Measurements from ENCODE around the gene EPHB6.

The EPHB6 gene

GRCh38 chr7:142880876-142881505 is 26.1 kb downstream of the EPHB6 start:
- DNase-seq (ENCODE audit: low read depth), result no peak

- no peak for DNase-seq (ENCODE audit: low read depth)
Observed at GRCh38 chr7:142881586-142882337, 26.9 kb downstream of the EPHB6 start.

GRCh38 chr7:142882338-142882678 is 27.4 kb downstream of the EPHB6 start:
- no peak for DNase-seq (ENCODE audit: low read depth)

- DNase-seq (ENCODE audit: low read depth), result no peak
Observed at GRCh38 chr7:142883145-142883544, 28.3 kb downstream of the EPHB6 start.

GRCh38 chr7:142883571-142884285 is 28.9 kb downstream of the EPHB6 start:
- DNase-seq (ENCODE audit: low read depth), result no peak

- DNase-seq (ENCODE audit: low read depth), result no peak
Observed at GRCh38 chr7:142884286-142884640, 29.4 kb downstream of the EPHB6 start.

GRCh38 chr7:142885311-142886230 is 30.7 kb downstream of the EPHB6 start, which contains the start of gene TRPV6:
Gene TRPV6 (minus strand): TSS chr7:142885745.
- no peak for DNase-seq (ENCODE audit: low read depth)

- DNase-seq (ENCODE audit: low read depth), result no peak
Observed at GRCh38 chr7:142886866-142887265, 32.0 kb downstream of the EPHB6 start.

GRCh38 chr7:142887282-142888015 is 32.6 kb downstream of the EPHB6 start:
- no peak for DNase-seq (ENCODE audit: low read depth)

GRCh38 chr7:142889816-142890215 is 34.9 kb downstream of the EPHB6 start:
- no peak for DNase-seq (ENCODE audit: low read depth)

- no peak for DNase-seq (ENCODE audit: low read depth)
Observed at GRCh38 chr7:142890874-142891485, 36.1 kb downstream of the EPHB6 start.

- no peak for DNase-seq (ENCODE audit: low read depth)
Observed at GRCh38 chr7:142891490-142892082, 36.7 kb downstream of the EPHB6 start.

GRCh38 chr7:142892951-142893350 is 38.1 kb downstream of the EPHB6 start:
- DNase-seq (ENCODE audit: low read depth), result no peak

- no peak for DNase-seq (ENCODE audit: low read depth)
Observed at GRCh38 chr7:142894112-142894984, 39.5 kb downstream of the EPHB6 start.

- no peak for DNase-seq (ENCODE audit: low read depth)
Observed at GRCh38 chr7:142894985-142895593, 40.2 kb downstream of the EPHB6 start.

- DNase-seq (ENCODE audit: low read depth), result no peak
Observed at GRCh38 chr7:142896151-142896550, 41.3 kb downstream of the EPHB6 start.

- no peak for DNase-seq (ENCODE audit: low read depth)
Observed at GRCh38 chr7:142896741-142897379, 42.0 kb downstream of the EPHB6 start.

- DNase-seq (ENCODE audit: low read depth), result no peak
Observed at GRCh38 chr7:142897691-142898090, 42.8 kb downstream of the EPHB6 start.

Measured in stimulated activated CD8-positive, alpha-beta memory T cell treated with anti-CD3 and anti-CD28 coated beads, Interleukin-12 subunit alpha, Interleukin-12 subunit beta, amount 100 ng/mL, for 4 hours (primary cell).